HepG2 (cell line): Measurements from ENCODE around the gene TCF20. TPM values are rescaled to one million over a fixed set of nuclear protein-coding genes. Genes with fewer than 3 reads are reported as not detected.

Experiments used
- ATAC-seq: fragments of 200-7000 bp; cut with Tn5 transposase; 3 replicates; pipeline ENCODE4 v1.9.1; 2020; ENCODE audit warnings: mild to moderate bottlenecking, moderate library complexity
- BruUV-seq: library from RNA; stranded (reverse); fragments of 400-500 nt; replicated peaks from 2 replicates; lab custom pipeline; 2021; lab: Mats Ljungman, UMichigan
- CTCF ChIA-PET: fragments of 300-600 bp; formaldehyde crosslinking; extraction: SDS; loops from one replicate; lab custom pipeline; 2021; ENCODE audit warnings: low total read pairs, inconsistent platforms, low intra/inter-chr PET ratio; lab: Yijun Ruan, JAX
- POLR2A ChIA-PET: fragments of 350-600 bp; sonication (Branson Sonifier 250); formaldehyde crosslinking; loops from one replicate; lab custom pipeline; 2020; ENCODE audit warnings: antibody characterized with exemption, inconsistent platforms; lab: Yijun Ruan, JAX
- DNase-seq: peaks from one replicate; pipeline ENCODE4 v3.0.0-alpha.2; 2015; ENCODE audit warnings: low spot score
- FAIRE-seq: peaks from 3 replicates; lab custom pipeline; 2011; peaks lifted over from hg19 to GRCh38; lab: Jason Lieb, UNC
- H2AFZ ChIP-seq: one replicate; pipeline ENCODE4 v1.6.1; 2011; ENCODE audit warnings: low read length, inconsistent platforms
- H3K27ac ChIP-seq: fragments of 300-600 bp; 3 replicates; pipeline ENCODE4 v1.8.0; 2011; ENCODE audit warnings: mixed run types, mild to moderate bottlenecking, mixed read lengths, low read length, inconsistent platforms; ENCODE audit not compliant: insufficient read depth; ENCODE audit errors: extremely low read length
- H3K27me3 ChIP-seq, 2 experiments: fragments of 200-600 bp in 1 of 2; 2 replicates in 1 of 2; 3 replicates in 1 of 2; pipeline versions ENCODE4 v1.6.0 to v1.8.0; 2011; ENCODE audit warnings: low read length in 2 of 2, mild to moderate bottlenecking in 2 of 2, moderate library complexity in 2 of 2, inconsistent platforms in 1 of 2; ENCODE audit not compliant: insufficient read depth in 2 of 2, control insufficient read depth in 1 of 2
- H3K36me3 ChIP-seq, 2 experiments: fragments of 200-600 bp in 1 of 2; replicated peaks in 1 of 2; 2 replicates in 1 of 2; 3 replicates in 1 of 2; pipeline versions ENCODE4 v1.5.1 to v1.8.0; 2011; ENCODE audit warnings: low read length in 2 of 2, inconsistent platforms in 1 of 2; ENCODE audit not compliant: insufficient read depth in 2 of 2, control insufficient read depth in 1 of 2
- H3K4me1 ChIP-seq: 2 replicates; pipeline ENCODE4 v1.5.1; 2012; ENCODE audit warnings: low read length, inconsistent platforms; ENCODE audit not compliant: insufficient read depth
- H3K4me2 ChIP-seq: 2 replicates; pipeline ENCODE4 v1.6.0; 2011; ENCODE audit warnings: low read depth, low read length, inconsistent platforms
- H3K4me3 ChIP-seq, 3 experiments: fragments of 200-600 bp in 1 of 3; sonication (generic), shearing (Covaris generic) in 1 of 3; replicated peaks in 1 of 3; 2 replicates each; pipeline ENCODE4 v1.5.1; 2011 to 2016; ENCODE audit warnings: low read length in 3 of 3, inconsistent platforms in 2 of 3, low read depth in 2 of 3, mild to moderate bottlenecking in 2 of 3, control low read depth in 1 of 3, mixed read lengths in 1 of 3; ENCODE audit not compliant: insufficient read depth in 1 of 3
- H3K79me2 ChIP-seq: one replicate; pipeline ENCODE4 v1.6.1; 2011; ENCODE audit warnings: low read length, inconsistent platforms; ENCODE audit not compliant: insufficient read depth
- H3K9ac ChIP-seq: 2 replicates; pipeline ENCODE4 v1.6.0; 2011; ENCODE audit warnings: mild to moderate bottlenecking, low read depth, low read length, inconsistent platforms; ENCODE audit not compliant: insufficient read depth
- H3K9me3 ChIP-seq: 2 replicates; pipeline ENCODE4 v1.5.1; 2012; ENCODE audit warnings: mild to moderate bottlenecking, low read length
- H4K20me1 ChIP-seq: 2 replicates; pipeline ENCODE4 v1.6.0; 2011; ENCODE audit warnings: inconsistent platforms, mild to moderate bottlenecking, low read length, moderate library complexity; ENCODE audit not compliant: insufficient read depth
- ARNT ChIP-seq: fragments of 450-650 bp; IDR thresholded peaks from 2 replicates; pipeline ENCODE4 v1.6.1; 2017
- DR1 ChIP-seq: sonication (generic); formaldehyde crosslinking; IDR thresholded peaks from 2 replicates; pipeline ENCODE4 v1.8.0; 2021; ENCODE audit warnings: mild to moderate bottlenecking, missing genetic modification reagents, inconsistent platforms
- MEIS1 ChIP-seq: sonication (generic); formaldehyde crosslinking; IDR thresholded peaks from 2 replicates; pipeline ENCODE4 v1.9.0; 2021; ENCODE audit warnings: mild to moderate bottlenecking, missing genetic modification reagents, moderate library complexity, borderline replicate concordance
- MTF2 ChIP-seq: sonication (generic); formaldehyde crosslinking; IDR thresholded peaks from 2 replicates; pipeline ENCODE4 v1.5.0; 2020; ENCODE audit warnings: missing genetic modification reagents, borderline replicate concordance
- NFE2L1 ChIP-seq: sonication (generic); formaldehyde crosslinking; IDR thresholded peaks from 2 replicates; pipeline ENCODE4 v1.4.0; 2020; ENCODE audit warnings: missing genetic modification reagents, mild to moderate bottlenecking, borderline replicate concordance
- TEF ChIP-seq: sonication (generic); formaldehyde crosslinking; IDR thresholded peaks from 2 replicates; pipeline ENCODE4 v1.5.0; 2020; ENCODE audit warnings: missing genetic modification reagents
- ZFP90 ChIP-seq: sonication (generic); formaldehyde crosslinking; IDR thresholded peaks from 2 replicates; pipeline ENCODE4 v1.8.0; 2022; ENCODE audit warnings: missing genetic modification reagents, mild to moderate bottlenecking, inconsistent platforms, borderline replicate concordance
- ZNF44 ChIP-seq: sonication (generic); formaldehyde crosslinking; IDR thresholded peaks from 2 replicates; pipeline ENCODE4 v1.5.1; 2020; ENCODE audit warnings: mild to moderate bottlenecking, missing genetic modification reagents
- ZNF792 ChIP-seq: IDR thresholded peaks from 2 replicates; pipeline ENCODE4 v1.6.1; 2016
- WGBS: methylation state at CpG from one replicate; pipeline ENCODE4 v1.1.6; 2017; ENCODE audit warnings: low lambda C conversion rate; 5-methylcytosine and 5-hydroxymethylcytosine counted together
- in situ Hi-C: cut with HindIII; loops from 2 replicates; pipeline ENCODE4 v1.10.0; 2017; ENCODE audit warnings: low pct_unique_long_range_greater_than_20kb; ENCODE audit not compliant: extremely low pct_ligation_motif_present
- intact Hi-C: fragments of 100-400 bp; cut with micrococcal nuclease; formaldehyde crosslinking; loops from one replicate; pipeline ENCODE4 v1.10.0; 2022; ENCODE audit not compliant: unreplicated experiment
- polyA plus RNA-seq, 8 experiments: library from polyadenylated mRNA; depleted of rRNA in 3 of 8; stranded (reverse) in 7 of 8; unstranded in 1 of 8; fragments of >200 nt; fragmentation: Illumina TruSeq in 4 of 8; extraction: Trizol in 4 of 8; gene quantifications; 2 replicates each; pipeline versions ENCODE4 v1.2.1 to v1.2.3, GENCODE V29; 2011 to 2016; ENCODE audit warnings: low read depth in 4 of 8, missing spikeins in 1 of 8, mixed read lengths in 1 of 8; ENCODE audit not compliant: insufficient read depth in 1 of 8
- total RNA-seq, 5 experiments: library from RNA; depleted of rRNA; stranded (reverse); fragments of >200 nt; fragmentation: Illumina TruSeq; extraction: Trizol; gene quantifications; 2 replicates each; pipeline ENCODE4 v1.2.3, GENCODE V29; 2016; ENCODE audit warnings: low read depth in 1 of 5
- TF ChIP-seq, protein P1 (sequence below): sonication (generic); formaldehyde crosslinking; conservative IDR thresholded peaks from 2 replicates; pipeline ENCODE4 v1.4.0; 2020; ENCODE audit warnings: missing genetic modification reagents

Gene TCF20
- total and polyA plus RNA-seq, 2 of the 13 experiments (the other 11 are each of a cell fraction or from before 2014, with no cell fraction given), result 12.8 to 23.7 TPM

DNA sequence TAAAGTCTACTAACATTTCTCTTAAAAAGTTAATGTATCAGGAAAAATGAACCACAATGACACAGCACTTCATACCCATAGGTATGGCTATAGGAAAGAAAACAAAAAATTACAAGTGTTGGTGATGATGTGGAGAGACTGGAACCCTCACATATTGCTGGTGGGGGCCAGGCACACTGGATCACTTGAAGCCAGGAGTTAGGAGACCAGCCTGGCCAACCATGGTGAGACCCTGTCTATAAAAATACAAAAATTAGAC is 26.7 kb downstream of the TCF20 start:
- no peak for TF ChIP-seq NFE2L1 (CRISPR knock-in tag)
- peaks cover 27% of the 10 kb centered on the region for H4K20me1 ChIP-seq
- intact Hi-C loops, result no loop called here
- no peak overlapping the region for H3K4me2 ChIP-seq
- H3K27me3 ChIP-seq, result no peaks in the 10 kb centered on the region
- H3K9ac ChIP-seq, result no peak overlapping the region
- ATAC-seq (no peak), DNase-seq (no peak), FAIRE-seq (no peak)
- peaks cover 64% of the 10 kb centered on the region for H3K79me2 ChIP-seq
- H3K27ac ChIP-seq, result no peak overlapping the region
- BruUV-seq, result no TSS peak
- peaks cover 0 to 11% of the 10 kb centered on the region in 2 experiments; a peak in 1 of 5 replicates for H3K36me3 ChIP-seq
- ChIA-PET POLR2A (no interaction called here), CTCF (no interaction called here)
- peaks cover 16% of the 10 kb centered on the region for H3K4me1 ChIP-seq
- no peaks in the 10 kb centered on the region for H3K9me3 ChIP-seq
- no peak overlapping the region for H2AFZ ChIP-seq
- in situ Hi-C loops, result no loop called here
- no peak overlapping the region for H3K4me3 ChIP-seq

DNA sequence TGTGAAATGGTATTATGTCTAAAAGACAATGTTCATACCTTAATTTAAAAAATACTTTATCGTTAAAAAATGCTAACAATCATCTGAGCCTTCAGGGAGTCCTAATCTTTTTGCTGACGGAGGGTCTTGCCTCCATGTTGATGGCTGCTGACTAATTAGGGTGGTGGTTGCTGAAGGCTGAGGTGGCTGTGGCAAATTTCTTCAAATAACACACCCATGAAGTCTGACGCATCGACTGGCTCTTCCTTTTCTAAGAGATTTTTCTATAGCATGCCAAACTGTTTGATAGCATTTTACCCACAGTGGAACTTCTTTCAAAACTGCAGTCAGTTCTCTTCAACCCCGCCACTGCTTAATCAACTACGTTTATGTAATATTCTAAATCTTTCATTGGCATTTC is 33.6 kb downstream of the TCF20 start:
- TF ChIP-seq MEIS1 (no peak), ARNT (no peak), ZFP90 (CRISPR knock-in tag) (no peak), ZNF792 (CRISPR knock-in tag) (no peak), TEF (CRISPR knock-in tag) (no peak), MTF2 (no peak), DR1 (CRISPR knock-in tag) (no peak), ZNF44 (CRISPR knock-in tag) (no peak)
- TF ChIP-seq, protein P1, sequence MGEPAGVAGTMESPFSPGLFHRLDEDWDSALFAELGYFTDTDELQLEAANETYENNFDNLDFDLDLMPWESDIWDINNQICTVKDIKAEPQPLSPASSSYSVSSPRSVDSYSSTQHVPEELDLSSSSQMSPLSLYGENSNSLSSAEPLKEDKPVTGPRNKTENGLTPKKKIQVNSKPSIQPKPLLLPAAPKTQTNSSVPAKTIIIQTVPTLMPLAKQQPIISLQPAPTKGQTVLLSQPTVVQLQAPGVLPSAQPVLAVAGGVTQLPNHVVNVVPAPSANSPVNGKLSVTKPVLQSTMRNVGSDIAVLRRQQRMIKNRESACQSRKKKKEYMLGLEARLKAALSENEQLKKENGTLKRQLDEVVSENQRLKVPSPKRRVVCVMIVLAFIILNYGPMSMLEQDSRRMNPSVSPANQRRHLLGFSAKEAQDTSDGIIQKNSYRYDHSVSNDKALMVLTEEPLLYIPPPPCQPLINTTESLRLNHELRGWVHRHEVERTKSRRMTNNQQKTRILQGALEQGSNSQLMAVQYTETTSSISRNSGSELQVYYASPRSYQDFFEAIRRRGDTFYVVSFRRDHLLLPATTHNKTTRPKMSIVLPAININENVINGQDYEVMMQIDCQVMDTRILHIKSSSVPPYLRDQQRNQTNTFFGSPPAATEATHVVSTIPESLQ (CRISPR knock-in tag), result no peak
- TF ChIP-seq, all 625 proteins: peak for 0
- no peak overlapping the region for H3K27ac ChIP-seq
- H3K9ac ChIP-seq, result no peak overlapping the region
- FAIRE-seq, result no peak
- in situ Hi-C loops, result no loop called here
- 0 out of 2 replicates have a peak, but pooled peaks cover 6% of the 10 kb centered on the region for H3K9me3 ChIP-seq
- no TSS peak for BruUV-seq
- H4K20me1 ChIP-seq, result peaks cover 19% of the 10 kb centered on the region
- ATAC-seq, result no peak
- intact Hi-C loops, result no loop called here
- no peak for DNase-seq
- H3K27me3 ChIP-seq, result no peaks in the 10 kb centered on the region
- H3K4me2 ChIP-seq, result no peak overlapping the region
- H3K4me1 ChIP-seq, result no peaks in the 10 kb centered on the region
- H3K4me3 ChIP-seq, result no peak overlapping the region
- peaks cover 76% of the 10 kb centered on the region for H3K79me2 ChIP-seq
- H2AFZ ChIP-seq, result no peak overlapping the region
- POLR2A ChIA-PET, result no interaction called here
- H3K36me3 ChIP-seq, result no peaks in the 10 kb centered on the region; a peak in 1 of 5 replicates
- 95% methylated on average over 6 of the region's 6 CpGs for WGBS
- CTCF ChIA-PET, result no interaction called here
